HS-5 (cell line): Measurements from ENCODE around the gene NBAS.
"Not testable (repeated sequence)": the region's sequence is repeated elsewhere in the genome, so short reads cannot be mapped to it uniquely, and the experiment has no call there.

ENCODE experiments used
- DNase-seq: peaks from one replicate; pipeline ENCODE4 v3.0.0-alpha.2; 2012; ENCODE audit warnings: low read depth

NBAS gene

DNA sequence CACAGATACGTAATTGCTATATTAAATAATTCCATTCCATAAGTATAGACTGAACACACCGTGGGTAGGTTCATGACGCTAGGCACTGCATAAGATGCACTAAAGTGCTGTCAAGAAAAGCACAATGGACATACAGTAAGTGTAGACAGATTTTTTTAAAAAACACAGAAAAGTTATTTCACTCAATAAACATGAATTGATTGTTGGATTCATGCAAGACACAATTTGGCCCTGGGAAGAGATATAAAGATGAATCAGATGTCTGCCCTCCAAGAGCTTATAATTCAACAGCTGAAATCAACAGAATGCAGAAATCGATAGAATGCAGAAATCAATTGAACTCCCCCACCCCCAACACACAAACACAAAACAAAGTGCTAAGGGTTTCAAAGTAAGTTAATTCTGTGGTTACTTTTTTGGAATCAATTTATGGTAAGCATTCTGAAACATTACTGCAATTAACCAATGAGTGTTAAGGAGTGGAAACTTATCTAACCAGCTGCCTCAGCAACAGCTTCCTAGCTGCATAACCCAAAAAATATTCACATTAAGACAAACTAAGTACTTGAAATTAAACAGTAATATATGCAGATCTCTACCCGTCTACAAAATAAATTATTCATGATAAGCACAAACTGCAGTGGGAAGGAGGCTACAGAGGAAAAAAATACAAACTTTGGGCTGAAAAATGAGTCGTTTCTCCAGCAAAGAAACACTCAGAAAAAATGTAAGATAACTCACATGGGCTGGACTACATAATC lies 1.6 kb downstream of the NBAS start:
- DNase-seq = no peak

DNA sequence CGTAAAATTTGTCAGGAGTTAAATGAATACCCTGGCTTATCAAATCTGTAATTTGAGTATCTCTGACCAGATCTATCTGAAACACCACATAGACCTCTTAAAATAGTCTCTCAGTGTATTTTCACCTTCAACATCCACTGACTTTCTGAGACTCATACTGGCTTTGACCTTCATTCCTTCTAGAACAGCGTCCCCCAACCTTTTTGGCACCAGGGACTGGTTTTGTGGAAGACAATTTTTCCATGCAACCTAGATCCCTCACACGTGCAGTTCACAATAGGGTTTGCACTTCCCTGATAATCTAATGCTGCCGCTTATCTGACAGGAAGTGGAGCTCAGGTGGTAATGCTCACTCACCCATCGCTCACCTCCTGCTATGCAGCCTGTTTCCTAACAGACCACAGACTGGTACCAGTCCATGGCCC lies 3.2 kb downstream of the NBAS start:
- no peak for DNase-seq

DNA sequence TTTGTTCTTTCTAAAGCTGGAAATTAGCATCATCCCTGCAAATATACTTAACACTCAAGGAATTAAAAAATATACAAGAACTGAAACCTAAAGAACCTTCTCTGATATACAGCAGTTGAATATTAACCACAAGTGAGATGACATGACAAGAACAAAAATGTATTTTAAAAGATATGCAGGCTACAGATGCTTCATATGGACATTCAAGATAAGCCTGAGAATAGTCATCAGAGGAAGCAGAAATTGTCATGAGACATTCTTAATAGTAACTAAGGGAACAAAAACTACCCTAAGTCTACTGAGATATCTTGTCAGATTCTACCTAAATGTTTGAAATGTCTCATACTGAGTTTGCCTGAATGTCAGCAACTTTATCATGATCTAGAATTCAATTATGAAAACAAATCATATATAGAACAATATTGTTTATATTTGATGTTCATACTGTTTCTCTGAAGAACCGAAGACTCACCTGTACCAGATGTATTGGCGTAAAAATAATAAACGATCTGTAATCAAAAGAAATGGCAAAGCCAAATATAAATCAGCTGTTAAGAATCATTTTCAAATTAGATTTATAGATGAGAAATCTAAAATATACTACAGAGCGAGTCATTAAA lies 4.7 kb downstream of the NBAS start:
- DNase-seq = no peak

DNA sequence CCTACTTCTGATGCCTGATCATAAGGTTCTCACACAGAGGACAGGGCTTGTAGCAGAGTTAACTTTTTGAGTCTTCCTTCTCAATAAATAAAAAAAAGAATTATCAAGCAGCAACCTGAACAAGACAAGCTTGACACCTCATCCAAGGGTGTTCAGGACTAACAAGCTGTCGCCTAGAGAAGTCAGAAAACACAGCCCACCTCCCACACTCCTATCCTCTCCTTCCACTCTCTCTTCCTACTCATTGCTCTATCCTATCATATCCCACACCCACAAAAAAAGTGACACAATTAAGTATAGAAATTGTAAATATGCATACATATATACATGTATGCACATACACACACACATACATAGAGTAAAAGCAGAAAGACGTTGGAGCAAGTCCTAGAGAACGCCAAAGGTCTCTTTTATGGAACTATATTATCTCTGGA lies 5.4 kb downstream of the NBAS start:
- DNase-seq = no peak

DNA sequence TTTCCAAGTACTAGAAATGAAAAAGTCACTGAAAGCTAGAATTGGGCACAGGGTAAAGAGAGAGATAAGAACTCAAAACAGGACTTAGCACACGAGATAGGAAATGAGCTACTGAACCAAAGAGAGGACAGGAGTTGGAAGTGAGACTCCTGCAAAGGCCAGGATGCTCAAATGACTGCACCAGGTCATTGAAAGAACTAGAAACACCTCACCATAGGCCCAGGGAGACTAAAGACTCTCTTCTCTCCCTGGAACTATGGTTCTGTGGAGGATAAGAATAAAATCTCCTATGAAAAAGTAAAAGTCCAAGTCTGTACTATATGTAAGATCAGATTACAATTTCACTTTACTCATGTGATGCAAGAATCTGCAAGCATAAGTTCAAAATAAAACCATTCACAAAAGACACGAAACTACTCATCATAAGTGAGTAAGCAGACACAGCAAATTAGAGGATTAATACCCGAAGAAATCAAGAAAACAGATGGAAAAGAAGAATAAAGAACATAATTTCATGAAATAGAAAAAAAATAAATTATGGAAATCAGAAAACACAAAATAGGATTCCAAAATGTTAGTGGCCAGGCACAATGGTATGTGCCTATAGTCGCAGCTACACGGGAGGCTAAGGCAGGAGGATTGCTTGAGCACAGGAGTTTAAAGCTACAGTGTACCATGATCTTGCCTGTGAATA lies 6.5 kb downstream of the NBAS start:
- no peak for DNase-seq

DNA sequence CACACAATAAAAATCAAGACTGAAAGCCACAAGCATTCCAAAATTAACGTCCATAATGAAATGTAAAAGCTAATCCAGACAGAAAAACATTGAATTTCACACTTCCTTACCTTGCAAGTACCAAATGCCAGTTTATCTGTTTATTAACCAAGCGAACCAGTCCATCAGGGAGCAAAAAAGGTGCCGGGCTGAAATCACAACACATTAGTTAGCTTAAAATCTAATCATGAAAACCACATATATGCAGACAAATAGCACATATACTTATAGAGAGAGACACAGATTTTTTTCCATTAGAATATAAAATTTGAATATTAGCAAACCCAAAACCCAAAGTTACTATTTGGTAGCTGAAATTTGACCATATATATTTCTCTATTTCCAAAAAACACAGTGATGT lies 7.2 kb downstream of the NBAS start:
- no peak for DNase-seq

DNA sequence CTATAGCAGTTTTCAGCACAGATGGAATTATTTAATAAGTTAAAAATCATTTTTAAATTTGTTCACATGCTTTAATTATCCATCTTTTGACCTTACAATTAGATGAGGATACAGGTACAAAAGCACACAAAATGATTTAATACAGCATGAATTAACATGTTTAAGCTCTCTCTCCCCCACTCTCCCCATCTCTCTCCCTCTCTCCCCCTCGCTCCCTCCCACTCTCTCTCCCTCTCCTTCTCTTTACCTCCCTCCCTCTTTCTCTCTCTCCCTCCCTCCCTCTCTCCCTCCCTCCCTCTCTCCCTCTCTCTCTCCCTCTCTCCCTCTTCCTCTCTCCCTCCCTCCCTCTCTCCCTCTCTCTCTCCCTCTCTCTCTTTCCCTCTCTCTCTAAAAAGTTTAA lies 7.6 kb downstream of the NBAS start:
- no peak for DNase-seq

DNA sequence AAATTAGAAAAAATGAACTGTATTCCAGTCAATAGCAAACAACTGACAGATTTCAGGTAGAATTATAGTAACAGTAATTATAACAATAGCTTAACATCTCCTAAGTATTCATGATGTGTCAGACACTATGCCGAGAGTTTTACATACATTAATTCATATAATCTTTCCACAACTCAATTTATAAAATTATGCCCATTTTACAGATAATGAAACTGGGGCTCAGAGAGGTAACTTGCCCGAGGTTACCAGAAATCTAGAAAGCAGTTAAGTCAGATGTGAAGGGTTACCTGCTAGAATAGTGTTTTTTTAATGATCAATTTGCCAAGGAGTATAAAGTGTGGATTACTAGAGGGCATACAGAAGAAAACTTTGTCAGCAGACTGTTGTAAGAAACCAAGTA lies 12.2 kb downstream of the NBAS start:
- no peak for DNase-seq

DNA sequence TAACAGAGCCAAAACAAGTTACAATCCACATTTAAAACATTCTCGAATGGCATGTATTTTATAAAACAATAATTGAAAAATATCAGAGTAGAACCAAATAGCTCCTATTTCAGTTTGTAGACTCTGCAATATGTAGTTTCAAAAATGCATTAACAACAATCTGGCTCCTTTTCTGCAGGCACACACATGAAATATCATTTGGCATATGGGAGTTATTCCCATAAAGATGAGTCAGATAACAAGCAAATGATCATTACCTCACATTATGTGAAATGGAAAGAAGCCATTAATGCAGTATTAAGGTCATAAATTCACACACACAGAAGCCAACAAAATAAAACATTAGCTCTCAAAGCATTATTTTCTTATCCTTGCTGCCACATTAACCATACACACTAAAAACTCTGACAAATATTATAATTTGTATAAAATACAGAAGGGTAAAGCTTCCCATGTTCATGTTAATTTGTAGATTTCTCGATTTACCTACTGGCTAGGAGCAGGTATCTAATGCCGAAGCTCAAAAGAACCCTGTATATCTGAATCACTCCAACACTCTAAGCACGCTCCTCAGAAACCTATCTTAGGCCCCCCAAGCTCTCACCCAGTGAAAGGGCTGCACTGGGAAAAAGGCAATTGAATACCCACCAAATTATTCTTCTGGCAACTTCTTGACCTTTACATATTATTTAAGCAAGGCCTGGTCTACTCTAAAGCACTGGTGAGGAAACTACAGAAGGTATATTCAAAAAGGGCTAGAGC lies 13.8 kb downstream of the NBAS start:
- no peak for DNase-seq

DNA sequence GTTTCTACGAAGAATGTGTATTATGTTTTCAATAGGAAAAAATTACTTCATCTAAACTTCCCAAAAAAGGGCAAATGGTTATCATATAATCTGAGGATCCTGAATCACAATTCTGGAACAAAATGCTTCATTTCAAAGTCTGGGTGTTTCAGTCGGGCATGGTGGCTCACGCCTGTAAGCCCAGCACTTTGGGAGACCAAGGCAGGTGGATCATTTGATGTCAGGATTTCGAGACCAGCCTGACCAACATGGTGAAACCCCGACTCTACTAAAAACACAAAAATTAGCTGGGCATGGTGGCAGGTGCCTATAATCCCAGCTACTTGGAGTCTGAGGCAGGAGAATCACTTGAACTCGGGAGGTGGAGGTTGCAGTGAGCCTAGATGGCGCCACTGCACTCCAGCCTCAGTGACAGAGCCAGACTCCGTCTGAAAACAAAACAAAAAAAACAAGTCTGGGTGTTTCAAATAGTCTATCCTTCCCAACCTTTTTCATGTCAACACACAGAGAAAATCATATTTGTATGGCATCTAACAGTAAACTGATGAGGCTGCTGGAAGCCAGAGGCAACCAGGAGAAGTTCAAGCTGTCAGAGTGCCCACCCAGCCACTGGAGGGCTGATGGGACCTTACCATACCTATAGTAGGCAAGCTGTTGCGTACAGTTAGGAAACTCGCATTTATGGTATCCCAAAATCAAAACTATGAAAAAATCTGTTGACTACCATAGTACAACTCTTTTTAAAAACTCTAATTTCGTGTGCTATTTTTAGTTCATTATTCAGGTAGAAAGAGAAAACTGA lies 14.6 kb downstream of the NBAS start:
- DNase-seq = no peak

DNA sequence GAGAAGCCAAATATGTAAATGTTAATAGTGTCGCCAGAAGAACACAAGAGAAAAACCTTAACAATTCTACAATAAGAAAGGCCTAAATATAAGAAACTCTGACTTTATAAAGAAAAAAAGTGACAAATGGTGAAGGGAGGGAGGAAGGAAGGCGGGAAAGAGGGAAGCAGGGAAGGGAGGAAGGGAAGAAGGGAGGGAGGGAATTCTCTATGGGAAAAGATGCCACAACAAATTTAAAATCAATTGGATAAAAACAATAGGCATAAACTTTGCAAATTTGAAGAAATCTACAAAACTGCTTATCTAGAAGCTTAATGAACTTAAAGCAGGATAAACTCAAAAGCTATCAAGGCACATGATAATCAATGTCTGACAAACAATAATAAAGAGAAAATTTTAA lies 16.9 kb downstream of the NBAS start:
- DNase-seq = no peak

DNA sequence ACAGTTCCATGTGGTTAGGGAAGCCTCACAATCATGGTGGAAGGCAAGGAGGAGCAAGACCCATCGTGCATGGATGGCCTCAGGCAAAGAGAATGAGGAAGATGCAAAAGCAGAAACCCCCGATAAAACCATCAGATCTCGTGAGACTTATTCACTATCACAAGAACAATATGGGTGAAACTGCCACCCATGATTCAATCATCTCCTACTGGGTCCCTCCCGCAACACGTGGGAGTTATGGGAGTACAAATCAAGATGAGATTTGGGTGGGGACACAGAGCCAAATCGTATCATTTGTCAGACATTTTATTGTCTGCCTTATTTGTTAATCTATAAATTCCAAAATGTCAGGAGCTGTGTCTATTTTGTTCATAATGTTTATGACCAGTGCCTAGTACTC lies 17.6 kb downstream of the NBAS start:
- no peak for DNase-seq

DNA sequence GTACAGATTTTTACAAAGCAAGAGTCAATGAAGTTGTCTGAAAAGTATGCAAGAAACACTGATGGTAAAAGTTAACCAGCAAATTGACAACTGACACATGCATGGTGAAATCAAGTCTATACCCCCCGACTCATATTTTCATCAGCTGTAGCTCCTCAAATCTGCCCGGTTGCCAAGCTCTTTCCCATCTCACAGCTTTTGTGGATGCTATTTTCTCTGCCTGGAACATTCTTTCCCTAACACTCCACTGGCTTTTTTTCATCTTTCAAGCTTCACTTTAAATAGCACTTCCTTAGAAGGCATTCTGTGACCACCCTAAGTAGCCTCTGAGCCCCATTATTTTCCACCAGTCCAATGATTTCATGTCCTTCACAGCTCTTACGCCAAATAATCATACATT lies 18.1 kb downstream of the NBAS start:
- DNase-seq = no peak

DNA sequence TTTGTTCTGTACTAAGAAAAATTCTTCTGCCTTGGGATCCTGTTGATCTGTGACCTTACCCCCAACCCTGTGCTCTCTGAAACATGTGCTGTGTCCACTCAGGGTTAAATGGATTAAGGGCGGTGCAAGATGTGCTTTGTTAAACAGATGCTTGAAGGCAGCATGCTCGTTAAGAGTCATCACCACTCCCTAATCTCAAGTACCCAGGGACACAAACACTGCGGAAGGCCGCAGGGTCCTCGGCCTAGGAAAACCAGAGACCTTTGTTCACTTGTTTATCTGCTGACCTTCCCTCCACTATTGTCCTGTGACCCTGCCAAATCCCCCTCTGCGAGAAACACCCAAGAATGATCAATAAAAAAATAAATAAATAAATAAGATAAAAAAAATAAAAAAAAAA lies 18.9 kb downstream of the NBAS start:
- not testable (repeated sequence) for DNase-seq

DNA sequence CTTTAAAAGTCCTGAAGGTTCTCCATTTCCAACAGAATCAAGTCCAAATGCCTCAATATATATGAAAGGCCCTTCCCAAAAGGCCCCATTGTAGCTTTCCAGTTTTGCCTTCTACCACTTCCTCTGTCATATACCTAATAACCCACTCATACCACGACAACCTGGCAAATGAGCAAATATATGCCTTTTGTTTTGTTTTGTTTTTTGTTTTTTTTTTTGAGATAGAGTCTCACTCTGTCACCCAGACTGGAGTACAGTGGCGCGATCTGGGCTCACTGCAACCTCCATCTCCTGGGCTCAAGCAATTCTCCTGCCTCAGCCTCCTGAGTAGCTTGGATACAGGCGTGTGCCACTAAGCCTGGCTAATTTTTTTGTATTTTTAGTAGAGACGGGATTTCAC lies 20.6 kb downstream of the NBAS start:
- not testable (repeated sequence) for DNase-seq

DNA sequence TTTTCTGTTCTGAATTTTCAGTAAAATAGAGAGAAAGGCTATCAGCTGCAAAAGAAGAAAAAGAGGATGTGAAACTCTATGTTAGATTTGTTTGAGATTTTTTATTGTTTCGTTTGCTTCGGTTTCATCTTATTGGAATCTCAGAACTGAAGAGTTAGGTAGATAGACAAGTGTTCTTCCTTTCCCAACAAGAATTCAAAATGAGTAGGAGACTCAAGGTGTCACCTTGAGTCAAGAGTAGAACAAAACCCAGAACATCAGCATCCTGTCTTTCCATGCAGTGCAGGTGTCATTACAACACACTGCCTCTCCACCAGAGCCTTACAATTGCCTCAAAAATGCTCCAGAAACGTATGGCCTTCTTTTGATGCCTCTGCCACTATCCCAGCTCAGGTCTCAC lies 21.1 kb downstream of the NBAS start:
- no peak for DNase-seq

DNA sequence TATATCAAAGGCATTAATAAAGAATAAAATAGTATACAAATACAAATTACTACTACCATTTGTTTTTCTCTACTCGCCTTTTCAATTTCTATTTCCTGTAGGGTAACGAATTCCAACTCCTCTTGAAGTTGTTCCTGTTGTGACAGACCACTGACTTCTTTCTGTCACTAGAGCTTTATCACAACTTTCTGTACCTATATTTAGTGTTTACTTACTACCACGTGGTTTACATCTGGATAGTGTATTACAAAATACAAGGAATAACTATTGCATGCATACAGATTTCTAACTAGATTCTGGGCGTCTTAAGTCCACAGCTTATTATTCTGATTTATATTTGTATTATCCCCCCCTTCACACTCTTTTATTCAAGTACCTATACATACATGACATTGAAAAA lies 22.3 kb downstream of the NBAS start:
- DNase-seq = no peak

DNA sequence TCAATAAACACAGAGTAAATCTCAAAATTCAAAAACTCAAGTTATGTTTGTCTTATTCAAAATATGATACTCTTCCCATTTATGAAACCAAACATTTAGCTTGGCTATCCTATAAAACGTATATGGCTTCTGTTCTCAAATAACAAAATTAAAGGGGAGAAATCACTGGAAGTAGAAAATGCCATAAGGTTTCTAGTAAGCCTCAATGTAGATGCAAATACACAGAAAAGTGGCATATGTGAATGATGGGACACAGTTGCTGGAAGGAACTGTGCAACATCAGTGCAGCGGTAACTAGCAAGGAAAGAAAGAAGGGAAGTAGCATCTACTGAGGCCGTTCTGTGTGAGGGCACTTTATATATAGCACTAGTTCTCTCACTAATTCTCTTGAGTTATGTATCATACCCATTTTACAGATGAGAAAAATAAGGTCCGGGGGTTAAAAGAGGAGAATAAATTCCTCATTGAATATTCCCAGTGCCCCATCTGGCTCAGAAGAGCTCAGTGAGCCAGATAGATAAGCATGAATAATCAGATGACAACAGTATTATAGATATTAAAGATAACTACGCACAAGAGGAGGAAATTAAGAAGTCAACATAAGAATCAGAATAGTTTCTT lies 27.2 kb downstream of the NBAS start:
- no peak for DNase-seq

DNA sequence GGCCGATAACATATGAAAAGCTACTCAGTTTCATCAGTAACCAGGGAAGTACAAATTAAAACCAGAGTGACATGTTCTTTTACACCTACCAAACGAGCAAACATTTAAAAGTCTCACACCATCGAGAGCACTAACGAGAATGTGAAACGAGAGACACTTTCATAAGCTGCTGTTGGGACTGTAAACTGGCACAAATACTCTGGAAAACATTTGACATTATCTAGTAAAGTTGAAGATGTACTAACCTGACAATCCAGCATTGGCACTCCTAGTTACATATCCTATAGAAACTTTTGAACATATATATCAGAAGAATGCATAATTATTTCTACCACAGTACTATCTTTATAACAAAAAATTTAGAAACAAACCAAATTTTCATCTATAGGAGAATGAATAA lies 28.1 kb downstream of the NBAS start:
- no peak for DNase-seq

DNA sequence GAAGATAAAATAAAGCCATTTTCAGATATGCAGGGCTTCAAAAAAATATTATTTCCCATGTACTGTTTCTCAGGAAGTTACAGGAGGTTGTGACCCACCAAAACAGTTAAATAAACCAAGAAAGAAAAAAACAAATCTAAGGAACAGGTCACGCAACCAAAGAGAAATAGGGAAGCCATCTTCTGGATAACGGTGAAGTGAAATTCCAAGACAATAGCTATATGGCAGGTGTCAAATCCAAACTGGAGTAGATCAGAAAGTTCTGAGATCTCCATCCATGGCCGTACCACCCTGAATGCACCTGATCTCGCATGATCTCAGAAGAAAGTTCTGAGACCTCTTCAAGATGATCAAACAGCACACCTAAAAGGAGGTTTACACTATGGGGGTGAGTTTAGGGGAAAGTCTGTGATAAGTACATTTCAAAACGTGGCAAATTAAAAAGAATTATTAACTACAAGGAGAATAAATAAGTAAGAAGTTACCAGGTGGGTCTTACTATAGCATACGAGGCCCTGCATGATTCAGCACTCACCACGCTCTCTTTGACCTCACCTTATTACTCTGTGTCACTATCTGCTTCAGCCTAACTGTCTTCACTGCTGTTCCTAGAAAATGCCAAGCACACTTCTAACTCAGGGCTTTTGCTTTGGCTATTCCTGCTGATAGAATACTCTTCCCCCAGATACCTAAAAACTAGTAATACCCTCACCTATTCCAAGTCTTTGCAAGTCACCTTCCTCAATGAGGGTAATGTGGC lies 29.9 kb downstream of the NBAS start:
- no peak for DNase-seq
